ENCODE results near the gene TXNRD2.

GRCh38 chr22:19914201-19914943, 27.2 kb downstream of the TXNRD2 start:
- TF ChIP-seq CTCF (IDR thresholded peaks at IDR 0.05; ENCODE audit: low read length): no peak
- TF ChIP-seq EZH2 (optimal IDR thresholded peaks at IDR 0.05; ENCODE audit: low read depth, low read length): no peak
- no peak for TF ChIP-seq EZH2phosphoT487 (IDR thresholded peaks at IDR 0.05; ENCODE audit: low read length)

Data from MM.1S (cell line).